Subcutaneous adipose tissue (tissue), 4 donors: ENCODE results near the gene BCLAF1. TPM values are rescaled to one million over a fixed set of nuclear protein-coding genes. Genes with fewer than 3 reads are reported as not detected.

Experiments used
- total RNA-seq, 4 donors: library from RNA; depleted of rRNA; stranded (reverse); fragments of >200 nt; gene quantifications; one replicate each; pipeline ENCODE4 v1.1.0, GENCODE V29; 2016
- TF ChIP-seq, protein P1 (sequence below): fragments of 450-650 bp; IDR thresholded peaks from one replicate; pipeline ENCODE4 v1.5.1; 2016; ENCODE audit warnings: low read depth, mild to moderate bottlenecking, control low read depth, antibody characterized with exemption, moderate library complexity

Gene BCLAF1
- total RNA-seq, 4 donors from 2014 or later = 96.1 to 215 (median 116) TPM

DNA sequence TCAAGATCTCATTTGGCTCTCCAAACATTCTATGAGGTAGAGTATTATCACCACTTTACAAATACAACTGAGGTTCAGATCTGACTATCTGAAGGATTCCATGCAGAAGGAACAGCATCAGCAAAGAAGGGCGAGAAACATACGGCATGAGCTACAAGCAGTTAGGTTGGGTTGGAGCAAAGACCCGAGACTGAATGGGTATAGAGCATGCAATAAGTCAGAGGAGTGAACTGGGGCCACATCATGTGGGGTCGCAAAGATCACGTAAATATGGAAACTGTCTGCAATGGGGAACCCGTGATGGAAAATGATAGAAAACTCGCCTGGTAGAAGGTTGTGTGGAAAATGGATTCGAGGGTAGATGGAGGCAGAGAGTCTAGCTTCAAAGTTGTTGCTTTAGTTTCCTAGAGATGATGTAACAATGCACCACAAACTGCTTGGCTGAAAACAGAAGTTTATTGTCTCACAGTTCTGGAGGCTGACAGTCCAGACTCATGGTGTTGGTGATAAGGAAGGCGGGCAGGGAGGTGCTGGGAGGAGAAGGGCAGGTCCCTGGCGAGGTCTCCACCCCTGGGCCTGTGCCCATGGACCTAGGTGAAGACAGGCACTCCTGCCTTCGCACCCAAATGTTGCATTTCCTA is 44.3 kb upstream of the BCLAF1 start:
- TF ChIP-seq, protein P1, sequence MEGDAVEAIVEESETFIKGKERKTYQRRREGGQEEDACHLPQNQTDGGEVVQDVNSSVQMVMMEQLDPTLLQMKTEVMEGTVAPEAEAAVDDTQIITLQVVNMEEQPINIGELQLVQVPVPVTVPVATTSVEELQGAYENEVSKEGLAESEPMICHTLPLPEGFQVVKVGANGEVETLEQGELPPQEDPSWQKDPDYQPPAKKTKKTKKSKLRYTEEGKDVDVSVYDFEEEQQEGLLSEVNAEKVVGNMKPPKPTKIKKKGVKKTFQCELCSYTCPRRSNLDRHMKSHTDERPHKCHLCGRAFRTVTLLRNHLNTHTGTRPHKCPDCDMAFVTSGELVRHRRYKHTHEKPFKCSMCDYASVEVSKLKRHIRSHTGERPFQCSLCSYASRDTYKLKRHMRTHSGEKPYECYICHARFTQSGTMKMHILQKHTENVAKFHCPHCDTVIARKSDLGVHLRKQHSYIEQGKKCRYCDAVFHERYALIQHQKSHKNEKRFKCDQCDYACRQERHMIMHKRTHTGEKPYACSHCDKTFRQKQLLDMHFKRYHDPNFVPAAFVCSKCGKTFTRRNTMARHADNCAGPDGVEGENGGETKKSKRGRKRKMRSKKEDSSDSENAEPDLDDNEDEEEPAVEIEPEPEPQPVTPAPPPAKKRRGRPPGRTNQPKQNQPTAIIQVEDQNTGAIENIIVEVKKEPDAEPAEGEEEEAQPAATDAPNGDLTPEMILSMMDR = no peak

DNA sequence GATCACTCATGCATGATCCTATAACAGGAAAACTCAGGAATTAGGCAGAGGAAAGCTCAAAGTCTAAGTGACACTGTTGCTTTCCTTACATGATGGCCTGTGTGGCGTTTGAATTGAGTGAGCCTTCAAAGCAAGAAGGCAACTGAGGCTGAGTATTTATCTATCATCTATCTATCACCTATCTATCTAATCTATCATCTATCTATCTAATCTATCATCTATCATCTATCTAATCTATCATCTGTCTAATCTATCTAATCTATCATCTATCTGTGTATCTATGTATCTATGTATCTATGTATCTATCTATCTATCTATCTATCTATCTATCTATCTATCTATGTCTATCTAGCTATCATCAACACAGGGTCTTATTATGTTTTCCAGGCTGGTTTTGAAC is 41.8 kb upstream of the BCLAF1 start:
- TF ChIP-seq, protein P1 = no peak

- TF ChIP-seq, protein P1 = no peak
Measured at GRCh38 chr6:136330634-136331033, 41.0 kb upstream of the BCLAF1 start.

GRCh38 chr6:136326038-136326553 is 36.5 kb upstream of the BCLAF1 start:
- TF ChIP-seq, protein P1 = no peak

GRCh38 chr6:136324686-136325380 is 35.2 kb upstream of the BCLAF1 start:
- TF ChIP-seq, protein P1 = no peak

DNA sequence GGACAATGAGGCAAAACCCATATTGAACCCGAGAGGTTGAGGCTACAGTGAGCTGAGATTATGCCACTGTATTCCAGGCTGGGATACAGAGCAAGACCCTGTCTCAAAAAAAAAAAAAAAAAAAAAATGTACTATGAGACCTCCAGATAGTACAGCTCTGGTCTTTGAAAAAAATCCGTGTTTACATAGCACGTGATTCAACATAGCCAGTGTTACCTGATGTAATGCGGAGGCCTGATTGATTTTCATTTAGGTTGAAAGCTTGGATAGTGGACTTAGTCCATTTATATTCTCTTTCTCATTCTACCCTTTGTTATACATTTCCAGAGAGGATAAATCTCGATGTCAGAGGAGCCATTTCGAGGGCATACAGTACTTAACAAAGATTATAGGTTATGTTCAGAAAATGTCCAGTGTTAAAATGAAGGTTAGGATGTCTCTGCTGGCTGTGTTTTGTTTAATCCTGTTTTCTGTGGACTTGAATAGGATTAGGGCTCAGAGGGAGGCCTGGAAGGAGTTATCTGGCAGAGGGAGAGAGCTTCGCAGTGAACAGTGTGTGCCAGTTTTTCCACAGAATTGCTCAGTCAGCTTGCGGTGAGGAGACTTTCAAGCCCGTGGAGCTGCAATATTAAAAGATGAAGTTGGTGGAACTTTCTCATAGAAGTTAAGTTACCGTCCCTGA is 33.9 kb upstream of the BCLAF1 start:
- TF ChIP-seq, protein P1 = no peak

- TF ChIP-seq, protein P1 = no peak
Measured at GRCh38 chr6:136319732-136320131, 30.1 kb upstream of the BCLAF1 start.
